GM15510 (cell line): ENCODE results near the gene NMNAT2.

Experiments
- POLR2A ChIP-seq: IDR thresholded peaks from 3 replicates; pipeline ENCODE4 v1.6.1; 2011; ENCODE audit warnings: borderline replicate concordance; ENCODE audit not compliant: insufficient read length; ENCODE audit errors: extremely low read depth

The NMNAT2 gene

GRCh38 chr1:183293876-183294275 is 124.3 kb downstream of the NMNAT2 start:
- no peak for TF ChIP-seq POLR2A

GRCh38 chr1:183293241-183293640 is 124.9 kb downstream of the NMNAT2 start:
- TF ChIP-seq POLR2A, result no peak

GRCh38 chr1:183291802-183292514 is 126.2 kb downstream of the NMNAT2 start:
- TF ChIP-seq POLR2A, result no peak

GRCh38 chr1:183291216-183291762 is 126.9 kb downstream of the NMNAT2 start:
- TF ChIP-seq POLR2A, result no peak

GRCh38 chr1:183290628-183291027 is 127.6 kb downstream of the NMNAT2 start:
- TF ChIP-seq POLR2A, result no peak

GRCh38 chr1:183289051-183289496 is 129.1 kb downstream of the NMNAT2 start:
- TF ChIP-seq POLR2A, result no peak

- TF ChIP-seq POLR2A, result no peak
These were observed 129.6 kb downstream of the NMNAT2 start for GRCh38 chr1:183288583-183288982.

- no peak for TF ChIP-seq POLR2A
These were observed 130.9 kb downstream of the NMNAT2 start for GRCh38 chr1:183287191-183287675.

GRCh38 chr1:183285746-183286145 is 132.4 kb downstream of the NMNAT2 start:
- no peak for TF ChIP-seq POLR2A

- TF ChIP-seq POLR2A, result no peak
These were observed 132.9 kb downstream of the NMNAT2 start for GRCh38 chr1:183285256-183285655.

GRCh38 chr1:183284086-183284485 is 134.1 kb downstream of the NMNAT2 start:
- no peak for TF ChIP-seq POLR2A

GRCh38 chr1:183283286-183283685 is 134.9 kb downstream of the NMNAT2 start:
- TF ChIP-seq POLR2A, result no peak

GRCh38 chr1:183282101-183282855 is 135.9 kb downstream of the NMNAT2 start:
- TF ChIP-seq POLR2A, result no peak

GRCh38 chr1:183281553-183282091 is 136.6 kb downstream of the NMNAT2 start:
- no peak for TF ChIP-seq POLR2A

GRCh38 chr1:183281039-183281438 is 137.1 kb downstream of the NMNAT2 start:
- TF ChIP-seq POLR2A, result no peak
